Stomach (tissue), 4 donors: Measurements from ENCODE around the gene CCDC97.

Experiments used
- POLR2AphosphoS5 ChIP-seq, 3 donors: sonication (generic); formaldehyde crosslinking; IDR thresholded peaks; one replicate each; pipeline ENCODE4 v1.6.1; 2016; ENCODE audit warnings: antibody characterized with exemption in 3 of 3
- TF ChIP-seq, protein P1 (sequence below), 7 experiments: fragments of 450-650 bp in 4 of 7; fragments of 200-600 bp in 3 of 7; sonication (generic) in 3 of 7; IDR thresholded peaks; one replicate each; pipeline ENCODE4 v1.5.1; 2016 to 2019; ENCODE audit warnings: antibody characterized with exemption in 7 of 7, control low read depth in 2 of 7, mild to moderate bottlenecking in 1 of 7

DNA sequence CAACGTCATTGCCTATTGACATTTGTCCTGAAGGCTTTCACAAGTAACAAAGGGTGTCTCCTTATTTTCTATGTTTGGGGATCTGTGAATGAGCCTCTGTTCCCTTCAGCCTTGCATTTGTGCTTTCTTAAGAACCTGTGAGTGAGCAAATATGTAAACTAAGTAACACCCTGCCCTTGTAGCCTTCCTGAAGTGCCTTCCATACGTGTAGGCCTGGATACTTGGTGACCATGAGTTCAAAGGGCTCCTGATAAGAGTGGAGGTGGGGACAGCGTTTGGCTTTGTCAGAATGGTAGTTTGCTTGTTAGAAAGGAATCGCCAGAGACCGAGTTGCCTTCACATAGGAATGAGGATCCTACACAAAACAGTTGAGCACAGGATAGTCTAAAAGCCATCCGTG lies 14.5 kb upstream of the CCDC97 start:
- TF ChIP-seq, protein P1, sequence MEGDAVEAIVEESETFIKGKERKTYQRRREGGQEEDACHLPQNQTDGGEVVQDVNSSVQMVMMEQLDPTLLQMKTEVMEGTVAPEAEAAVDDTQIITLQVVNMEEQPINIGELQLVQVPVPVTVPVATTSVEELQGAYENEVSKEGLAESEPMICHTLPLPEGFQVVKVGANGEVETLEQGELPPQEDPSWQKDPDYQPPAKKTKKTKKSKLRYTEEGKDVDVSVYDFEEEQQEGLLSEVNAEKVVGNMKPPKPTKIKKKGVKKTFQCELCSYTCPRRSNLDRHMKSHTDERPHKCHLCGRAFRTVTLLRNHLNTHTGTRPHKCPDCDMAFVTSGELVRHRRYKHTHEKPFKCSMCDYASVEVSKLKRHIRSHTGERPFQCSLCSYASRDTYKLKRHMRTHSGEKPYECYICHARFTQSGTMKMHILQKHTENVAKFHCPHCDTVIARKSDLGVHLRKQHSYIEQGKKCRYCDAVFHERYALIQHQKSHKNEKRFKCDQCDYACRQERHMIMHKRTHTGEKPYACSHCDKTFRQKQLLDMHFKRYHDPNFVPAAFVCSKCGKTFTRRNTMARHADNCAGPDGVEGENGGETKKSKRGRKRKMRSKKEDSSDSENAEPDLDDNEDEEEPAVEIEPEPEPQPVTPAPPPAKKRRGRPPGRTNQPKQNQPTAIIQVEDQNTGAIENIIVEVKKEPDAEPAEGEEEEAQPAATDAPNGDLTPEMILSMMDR (IDR thresholded peaks at IDR 0.05) = no peak
- TF ChIP-seq POLR2AphosphoS5 (IDR thresholded peaks at IDR 0.05) = no peak
